GM23248 (cell line): ENCODE results near the gene RTL10.

ENCODE experiments used
- EZH2 ChIP-seq: fragments of 200-600 bp; sonication (generic); IDR thresholded peaks from 2 replicates; pipeline ENCODE4 v1.6.1; 2018; ENCODE audit warnings: antibody characterized with exemption, mild to moderate bottlenecking; ENCODE audit not compliant: insufficient read depth, poor library complexity, severe bottlenecking
- EZH2phosphoT487 ChIP-seq: fragments of 200-600 bp; sonication (generic); IDR thresholded peaks from 2 replicates; pipeline ENCODE4 v1.6.1; 2018; ENCODE audit warnings: antibody characterized with exemption, moderate library complexity, mild to moderate bottlenecking, low read depth; ENCODE audit not compliant: insufficient read depth

DNA sequence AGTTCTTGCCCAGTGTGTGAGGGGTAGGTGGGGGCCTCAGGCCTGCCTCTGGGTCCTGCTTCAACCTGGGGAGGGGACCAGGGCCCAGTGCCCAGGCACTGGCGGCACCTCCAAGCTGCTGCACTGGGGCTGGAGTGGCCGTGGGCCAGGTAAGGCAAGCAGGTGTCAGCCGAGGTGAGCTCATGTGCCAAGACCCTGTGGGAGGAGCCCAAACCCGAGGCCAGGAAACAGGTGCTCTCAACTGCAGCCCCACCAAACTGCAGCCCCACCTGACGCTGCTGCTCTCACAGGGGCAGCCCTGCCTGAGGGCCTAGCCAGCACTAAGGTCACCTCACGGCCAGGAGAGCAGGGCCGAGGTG, 18.1 kb upstream of the RTL10 start:
- TF ChIP-seq EZH2: no peak
- TF ChIP-seq EZH2phosphoT487: no peak
